Lower leg skin (tissue), 4 donors: ENCODE measurements around the gene GPC1. TPM values are rescaled to one million over a fixed set of nuclear protein-coding genes. Genes with fewer than 3 reads are reported as not detected.
"Not testable (repeated sequence)": the region's sequence is repeated elsewhere in the genome, so short reads cannot be mapped to it uniquely, and the experiment has no call there.

Experiments
- DNase-seq, 2 donors: peaks; one replicate each; pipeline ENCODE4 v3.0.0-alpha.2; 2019; ENCODE audit warnings: low spot score in 2 of 2
- H3K4me3 ChIP-seq: fragments of 200-600 bp; sonication (generic); 2 replicates; pipeline ENCODE4 v1.5.1; 2017; ENCODE audit warnings: mild to moderate bottlenecking, low read depth; ENCODE audit not compliant: poor library complexity, severe bottlenecking
- CTCF ChIP-seq, 3 donors: fragments of 450-650 bp; IDR thresholded peaks; one replicate each; pipeline ENCODE4 v1.5.1; 2016; ENCODE audit warnings: antibody characterized with exemption in 3 of 3, mild to moderate bottlenecking in 3 of 3, moderate library complexity in 2 of 3
- POLR2A ChIP-seq, 2 donors: fragments of 450-650 bp; IDR thresholded peaks; one replicate each; pipeline ENCODE4 v1.6.1; 2016 to 2017; ENCODE audit warnings: antibody characterized with exemption in 2 of 2, mild to moderate bottlenecking in 1 of 2, moderate library complexity in 1 of 2
- WGBS, 2 donors: methylation state at CpG; one replicate each; pipeline ENCODE4 v1.1.5; 2018; 5-methylcytosine and 5-hydroxymethylcytosine counted together
- intact Hi-C: fragments of 100-400 bp; cut with DNase I; formaldehyde crosslinking; loops from one replicate; pipeline ENCODE4 v1.15.0; 2023; ENCODE audit warnings: low total_unique reads
- total RNA-seq, 4 donors: library from RNA; depleted of rRNA; stranded (reverse); fragments of >200 nt; gene quantifications; one replicate each; pipeline ENCODE4 v1.1.0, GENCODE V29; 2016

GPC1 gene
- total RNA-seq = 100 to 1,000 TPM in 3 of 4 donors, 10 to 100 TPM in 1; 87.6 to 145 (median 114) TPM

GRCh38 chr2:240435457-240435947 is at the start of gene GPC1:
TSS of gene GPC1 (plus strand) at chr2:240435663. CDS start at chr2:240435919, 256 bp downstream.
- no CpG with 5 or more reads among the region's 77 CpGs for WGBS, 2 donors
- peak in 1 of 2 donors; percentile 90 for DNase-seq
- intact Hi-C loops = loop anchor here (5.0 kb wide), 1 partner anchor 203 kb away; no protein-coding TSS in a partner anchor
- no peak for TF ChIP-seq CTCF (IDR thresholded peaks at IDR 0.05)
- H3K4me3 ChIP-seq = peak within 1 kb of the TSS; percentile 58

- intact Hi-C loops = no loop called here
- no peak for TF ChIP-seq POLR2A (IDR thresholded peaks at IDR 0.05)
- TF ChIP-seq CTCF (IDR thresholded peaks at IDR 0.05) = no peak
- no peak overlapping the region for H3K4me3 ChIP-seq
- 81 to 86% methylated on average over 12 of the region's 12 CpGs for WGBS, 2 donors
- DNase-seq = no peak
These were observed 49.1 kb upstream of the GPC1 start for GRCh38 chr2:240386326-240386725.

GRCh38 chr2:240386743-240387142 is 48.7 kb upstream of the GPC1 start:
- intact Hi-C loops, DNase-seq, H3K4me3 ChIP-seq: not testable (repeated sequence)
- WGBS, 2 donors = 78 to 84% methylated on average over 4 of the region's 4 CpGs

- H3K4me3 ChIP-seq = no peak overlapping the region
- intact Hi-C loops = no loop called here
- DNase-seq = no peak
- no peak for TF ChIP-seq POLR2A (IDR thresholded peaks at IDR 0.05)
- no peak for TF ChIP-seq CTCF (IDR thresholded peaks at IDR 0.05)
- 86 to 89% methylated on average over 9 of the region's 9 CpGs for WGBS, 2 donors
These were observed 48.2 kb upstream of the GPC1 start for GRCh38 chr2:240387325-240387668.

GRCh38 chr2:240387669-240388358 is 47.6 kb upstream of the GPC1 start:
- no peak overlapping the region for H3K4me3 ChIP-seq
- DNase-seq = no peak
- WGBS, 2 donors = 75 to 81% methylated on average over 16 of the region's 16 CpGs
- intact Hi-C loops = no loop called here
- no peak for TF ChIP-seq POLR2A (IDR thresholded peaks at IDR 0.05)
- no peak for TF ChIP-seq CTCF (IDR thresholded peaks at IDR 0.05)

GRCh38 chr2:240388471-240389301 is 46.8 kb upstream of the GPC1 start:
- TF ChIP-seq POLR2A (IDR thresholded peaks at IDR 0.05) = no peak
- no peak for TF ChIP-seq CTCF (IDR thresholded peaks at IDR 0.05)
- intact Hi-C loops = no loop called here
- 91 to 94% methylated on average over 18 to 21 of the region's 21 CpGs for WGBS, 2 donors
- no peak for DNase-seq
- H3K4me3 ChIP-seq = no peak overlapping the region
